ENCODE measurements around the gene GPR84.

Gene GPR84

DNA sequence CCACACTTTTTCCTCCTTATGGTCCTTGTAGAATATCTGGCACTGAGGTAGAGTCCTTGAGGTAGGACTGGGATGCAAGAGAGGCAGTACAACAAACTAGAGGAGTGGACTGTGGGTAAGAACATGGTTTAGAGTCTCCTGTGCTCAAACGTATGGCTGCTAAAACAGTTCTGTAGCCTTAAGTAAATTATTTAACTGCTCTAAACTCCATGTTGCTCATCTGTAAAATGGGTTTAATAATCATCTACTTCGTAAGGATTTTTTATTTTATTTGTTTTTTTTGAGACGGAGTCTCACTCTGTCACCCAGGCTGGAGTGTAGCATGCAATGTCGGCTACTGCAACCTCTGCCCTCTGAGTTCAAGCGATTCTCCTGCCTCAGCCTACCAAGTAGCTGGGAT is 42.9 kb downstream of the GPR84 start:
- DNase-seq, result no peak
